GM21390 (cell line): ENCODE results near the gene NUDT10.
"Not testable (repeated sequence)": the region's sequence is repeated elsewhere in the genome, so short reads cannot be mapped to it uniquely, and the experiment has no call there.

ENCODE experiments used
- ATAC-seq: cut with Tn5 transposase; IDR thresholded peaks from one replicate; pipeline ENCODE4 v1.9.1; 2021; ENCODE audit not compliant: unreplicated experiment

Gene NUDT10

DNA sequence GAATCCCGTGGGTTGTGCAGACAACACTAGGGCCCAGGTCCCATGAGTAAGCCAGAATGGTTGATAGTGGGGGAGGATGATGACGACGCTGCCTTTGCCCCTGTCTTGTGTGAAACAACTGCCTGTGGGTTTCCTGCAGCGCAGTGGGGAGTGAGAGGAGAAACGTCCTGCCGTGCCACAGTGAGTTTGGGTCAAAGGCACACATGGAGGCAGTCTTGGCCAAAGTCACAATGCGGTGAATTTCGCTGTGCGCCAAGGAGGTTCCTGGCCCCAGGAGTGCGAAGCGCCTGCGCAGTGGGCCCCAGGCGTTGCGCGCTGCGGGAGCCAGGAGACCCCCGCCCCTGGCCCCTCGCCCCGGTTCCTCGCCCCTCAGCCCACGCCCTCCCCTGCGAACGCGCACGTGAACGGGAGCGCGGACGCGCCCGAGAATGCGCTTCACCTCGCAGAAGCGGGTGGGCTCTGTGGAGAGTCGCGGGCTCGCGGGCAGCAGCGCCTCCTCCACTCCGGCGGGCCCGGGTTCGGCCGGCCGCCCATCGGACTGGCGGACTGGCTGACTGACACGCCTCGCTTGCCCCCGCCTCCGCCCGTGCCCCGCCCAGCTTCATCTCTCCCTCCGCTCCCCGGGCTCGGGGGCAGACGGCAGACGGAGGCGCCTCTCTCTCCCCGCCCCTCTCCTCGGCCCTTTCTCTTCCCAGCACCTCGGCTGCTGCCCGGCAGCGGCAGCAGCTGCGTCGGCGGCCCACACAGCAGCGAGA, at the start of gene NUDT10:
Gene NUDT10 (plus strand): TSS at position 635 of the 755 bp plus-strand sequence. CDS start 144 bp downstream, outside the sequence.
- no peak for ATAC-seq

DNA sequence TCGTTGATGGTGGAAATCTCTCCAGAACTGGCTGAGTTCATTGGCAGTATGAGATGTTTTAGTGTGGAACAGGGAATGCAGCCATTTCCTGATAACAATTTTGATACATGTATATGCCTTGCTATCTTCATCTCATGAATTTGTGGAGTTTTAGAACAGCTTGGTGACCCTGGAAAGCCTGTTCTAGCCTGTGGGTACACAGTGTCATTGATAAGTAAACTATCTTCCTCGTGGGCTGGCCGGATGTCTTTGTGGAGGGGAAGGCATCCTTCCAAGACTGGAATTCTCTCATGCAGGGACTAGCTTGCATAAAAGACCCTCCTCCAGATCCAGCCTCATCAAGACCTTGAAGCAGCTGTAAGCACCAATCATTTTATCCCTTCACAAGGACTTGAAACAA, 40.2 kb upstream of the NUDT10 start:
- ATAC-seq = no peak

- no peak for ATAC-seq
Observed at GRCh38 chrX:51296138-51296537, 36.5 kb upstream of the NUDT10 start.

DNA sequence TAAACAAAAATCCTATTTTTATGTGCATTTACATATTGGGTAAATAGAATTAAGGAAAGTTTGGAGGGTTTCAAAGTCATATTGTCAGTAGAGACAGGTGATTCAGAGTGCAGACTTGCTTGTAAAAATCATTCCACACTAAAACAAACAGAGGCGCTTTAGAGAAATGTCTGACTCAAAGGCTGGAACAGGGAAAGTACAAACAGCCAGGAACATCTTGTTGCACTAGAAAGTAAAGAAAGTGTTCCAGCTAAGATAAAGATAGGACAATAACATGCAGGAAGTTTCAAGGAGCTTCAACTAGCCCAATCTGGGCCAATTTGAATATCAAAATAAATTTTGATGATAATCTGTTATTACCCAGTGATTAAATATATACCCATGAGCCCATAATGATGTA, 16.4 kb upstream of the NUDT10 start:
- ATAC-seq = no peak

- not testable (repeated sequence) for ATAC-seq
Observed at GRCh38 chrX:51332943-51333785, 542 bp downstream of the NUDT10 start.

- no peak for ATAC-seq
Observed at GRCh38 chrX:51334276-51334675, 1.7 kb downstream of the NUDT10 start.

DNA sequence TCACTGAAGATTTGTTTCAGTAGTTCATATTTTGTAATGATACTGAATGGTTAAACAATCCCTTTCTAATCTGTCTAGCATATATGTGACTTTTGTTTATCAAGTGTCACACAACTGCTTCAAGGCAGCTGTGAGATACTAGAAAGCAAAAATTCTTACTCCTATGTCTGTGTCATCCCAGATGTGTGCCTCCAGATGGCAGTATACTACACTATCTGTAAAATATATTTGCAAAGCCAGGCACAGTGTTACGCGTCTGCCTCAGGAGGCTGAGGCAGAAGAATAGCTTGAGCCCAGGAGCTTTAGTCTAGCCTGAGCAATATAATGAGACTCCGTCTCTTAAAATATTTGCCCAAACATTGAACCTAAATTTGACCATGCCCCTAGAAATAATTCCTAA, 4.0 kb downstream of the NUDT10 start:
- peak; percentile 57 for ATAC-seq

- no peak for ATAC-seq
Observed at GRCh38 chrX:51361251-51361650, 28.6 kb downstream of the NUDT10 start.

- ATAC-seq = no peak
Observed at GRCh38 chrX:51376672-51377071, 44.0 kb downstream of the NUDT10 start.
